Epidermal melanocyte (primary cell): ENCODE measurements around the gene RALGAPA1.
"Not testable (repeated sequence)": the region's sequence is repeated elsewhere in the genome, so short reads cannot be mapped to it uniquely, and the experiment has no call there.

Experiments
- DNase-seq: peaks from one replicate; pipeline ENCODE4 v3.0.0; 2011; ENCODE audit warnings: low spot score; ENCODE audit not compliant: insufficient read length

RALGAPA1 gene

GRCh38 chr14:35821564-35822411, 12.7 kb upstream of the RALGAPA1 start:
- peak; percentile 42 for DNase-seq

GRCh38 chr14:35819591-35820540, 10.8 kb upstream of the RALGAPA1 start:
- no peak for DNase-seq

GRCh38 chr14:35818346-35819115, 9.4 kb upstream of the RALGAPA1 start:
- DNase-seq: peak; percentile 72

- no peak for DNase-seq
Measured at GRCh38 chr14:35814371-35815005, 5.4 kb upstream of the RALGAPA1 start.

- DNase-seq: no peak
Measured at GRCh38 chr14:35810963-35811362, 1.9 kb upstream of the RALGAPA1 start.

GRCh38 chr14:35809597-35809996, 502 bp upstream of the RALGAPA1 start:
- no peak for DNase-seq

GRCh38 chr14:35808076-35808637, 938 bp downstream of the RALGAPA1 start:
- no peak for DNase-seq

GRCh38 chr14:35807131-35807961, 1.7 kb downstream of the RALGAPA1 start:
- no peak for DNase-seq

- no peak for DNase-seq
Measured at GRCh38 chr14:35806006-35806907, 2.8 kb downstream of the RALGAPA1 start.

GRCh38 chr14:35797796-35798195, 11.3 kb downstream of the RALGAPA1 start:
- no peak for DNase-seq

GRCh38 chr14:35789651-35790050, 19.4 kb downstream of the RALGAPA1 start:
- no peak for DNase-seq

- DNase-seq: no peak
Measured at GRCh38 chr14:35786856-35787255, 22.2 kb downstream of the RALGAPA1 start.

- DNase-seq: no peak
Measured at GRCh38 chr14:35783699-35784098, 25.4 kb downstream of the RALGAPA1 start.

GRCh38 chr14:35779368-35779767, 29.7 kb downstream of the RALGAPA1 start:
- DNase-seq: no peak

GRCh38 chr14:35777550-35777949, 31.5 kb downstream of the RALGAPA1 start:
- not testable (repeated sequence) for DNase-seq

- DNase-seq: no peak
Measured at GRCh38 chr14:35776823-35777222, 32.3 kb downstream of the RALGAPA1 start.

GRCh38 chr14:35776085-35776484, 33.0 kb downstream of the RALGAPA1 start:
- DNase-seq: not testable (repeated sequence)

GRCh38 chr14:35766700-35767082, 42.4 kb downstream of the RALGAPA1 start:
- no peak for DNase-seq
